H9 (cell line): Measurements from ENCODE around the gene EIF2S2. TPM values are rescaled to one million over a fixed set of nuclear protein-coding genes. Genes with fewer than 3 reads are reported as not detected.

Source experiments
- DNase-seq: peaks from one replicate; pipeline ENCODE4 v3.0.0-alpha.2; 2017
- H2AFZ ChIP-seq: one replicate; pipeline ENCODE4 v1.6.1; 2013; ENCODE audit warnings: mild to moderate bottlenecking, low read length, control low read depth, moderate library complexity
- H2AK5ac ChIP-seq: 2 replicates; pipeline ENCODE4 v1.6.1; 2013; ENCODE audit warnings: low read length, control low read depth, mixed read lengths; ENCODE audit not compliant: insufficient read length
- H2BK120ac ChIP-seq: one replicate; pipeline ENCODE4 v1.6.1; 2013; ENCODE audit warnings: low read depth, mild to moderate bottlenecking, low read length, control low read depth, inconsistent platforms; ENCODE audit not compliant: poor library complexity, severe bottlenecking
- H2BK12ac ChIP-seq: 2 replicates; pipeline ENCODE4 v1.6.1; 2013; ENCODE audit warnings: low read length, control low read depth, mixed read lengths, low read depth; ENCODE audit not compliant: insufficient read length
- H2BK15ac ChIP-seq: 2 replicates; pipeline ENCODE4 v1.6.1; 2013; ENCODE audit warnings: low read depth, low read length, control low read depth
- H2BK20ac ChIP-seq: one replicate; pipeline ENCODE4 v1.6.1; 2013; ENCODE audit warnings: low read depth, mild to moderate bottlenecking, low read length, control low read depth, inconsistent platforms; ENCODE audit not compliant: poor library complexity, severe bottlenecking
- H2BK5ac ChIP-seq: 2 replicates; pipeline ENCODE4 v1.6.1; 2013; ENCODE audit warnings: low read length, control low read depth, mixed read lengths; ENCODE audit not compliant: insufficient read length
- H3K14ac ChIP-seq: 2 replicates; pipeline ENCODE4 v1.6.1; 2013; ENCODE audit warnings: low read length, control low read depth; ENCODE audit not compliant: insufficient read depth
- H3K18ac ChIP-seq: 2 replicates; pipeline ENCODE4 v1.6.1; 2013; ENCODE audit warnings: low read depth, mild to moderate bottlenecking, mixed read lengths, low read length, control low read depth; ENCODE audit not compliant: insufficient read length
- H3K23ac ChIP-seq: 2 replicates; pipeline ENCODE4 v1.6.1; 2013; ENCODE audit warnings: low read length, control low read depth, mixed read lengths, low read depth; ENCODE audit not compliant: insufficient read length
- H3K23me2 ChIP-seq: 2 replicates; pipeline ENCODE4 v1.6.1; 2013; ENCODE audit warnings: low read depth, mild to moderate bottlenecking, mixed read lengths, low read length, control low read depth; ENCODE audit not compliant: insufficient read length, poor library complexity, severe bottlenecking
- H3K27ac ChIP-seq: 2 replicates; pipeline ENCODE4 v1.5.1; 2013; ENCODE audit warnings: low read length, control low read depth, mixed read lengths, low read depth; ENCODE audit not compliant: insufficient read length
- H3K27me3 ChIP-seq: 2 replicates; pipeline ENCODE4 v1.6.1; 2013; ENCODE audit warnings: low read length, control low read depth, inconsistent platforms; ENCODE audit not compliant: insufficient read depth
- H3K4ac ChIP-seq: 2 replicates; pipeline ENCODE4 v1.6.1; 2013; ENCODE audit warnings: low read depth, mild to moderate bottlenecking, control low read depth, inconsistent platforms, low read length, moderate library complexity
- H3K4me1 ChIP-seq: 2 replicates; pipeline ENCODE4 v1.6.1; 2013; ENCODE audit warnings: low read length, control low read depth, inconsistent platforms; ENCODE audit not compliant: insufficient read depth
- H3K4me2 ChIP-seq: 2 replicates; pipeline ENCODE4 v1.6.1; 2013; ENCODE audit warnings: low read length, control low read depth, mixed read lengths; ENCODE audit not compliant: insufficient read length, insufficient read depth
- H3K56ac ChIP-seq: 2 replicates; pipeline ENCODE4 v1.6.1; 2013; ENCODE audit warnings: low read depth, mild to moderate bottlenecking, mixed read lengths, low read length, control low read depth; ENCODE audit not compliant: insufficient read length
- H3K79me1 ChIP-seq: 2 replicates; pipeline ENCODE4 v1.6.1; 2013; ENCODE audit warnings: low read depth, mild to moderate bottlenecking, moderate library complexity, low read length, control low read depth, inconsistent platforms; ENCODE audit not compliant: insufficient read depth, poor library complexity, severe bottlenecking
- H3K79me2 ChIP-seq: 2 replicates; pipeline ENCODE4 v1.6.1; 2013; ENCODE audit warnings: low read length, control low read depth, inconsistent platforms; ENCODE audit not compliant: insufficient read depth
- H3K9ac ChIP-seq: 2 replicates; pipeline ENCODE4 v1.6.1; 2013; ENCODE audit warnings: low read length, control low read depth, mixed read lengths; ENCODE audit not compliant: insufficient read length; ENCODE audit errors: extremely low read depth
- H3K9me3 ChIP-seq: one replicate; pipeline ENCODE4 v1.6.1; 2013; ENCODE audit warnings: low read depth, low read length, inconsistent platforms; ENCODE audit not compliant: control insufficient read depth
- H3T11ph ChIP-seq: one replicate; pipeline ENCODE4 v1.6.1; 2013; ENCODE audit warnings: mild to moderate bottlenecking, low read length, control low read depth, inconsistent platforms
- H4K20me1 ChIP-seq: one replicate; pipeline ENCODE4 v1.6.1; 2013; ENCODE audit not compliant: control insufficient read depth, insufficient read length, insufficient read depth
- H4K5ac ChIP-seq: 2 replicates; pipeline ENCODE4 v1.6.1; 2013; ENCODE audit warnings: low read depth, mild to moderate bottlenecking, mixed read lengths, low read length, control low read depth; ENCODE audit not compliant: insufficient read length
- H4K8ac ChIP-seq: replicated peaks from 2 replicates; pipeline ENCODE4 v1.6.1; 2013; ENCODE audit warnings: low read length, control low read depth, mixed read lengths, low read depth; ENCODE audit not compliant: insufficient read length
- H4K91ac ChIP-seq: 2 replicates; pipeline ENCODE4 v1.6.1; 2013; ENCODE audit warnings: low read depth, mild to moderate bottlenecking, moderate library complexity, mixed read lengths, low read length, control low read depth; ENCODE audit not compliant: insufficient read length
- H3K27ac Mint-ChIP-seq, 3 experiments: 2 replicates in 2 of 3; 3 replicates in 1 of 3; pipeline ENCODE4 v1.8.0; 2020 to 2021; ENCODE audit warnings: mixed read lengths in 3 of 3, mild to moderate bottlenecking in 1 of 3, moderate library complexity in 1 of 3
- H3K27me3 Mint-ChIP-seq: 2 replicates; pipeline ENCODE4 v1.8.0; 2021; ENCODE audit warnings: low read depth, mild to moderate bottlenecking, moderate library complexity, mixed read lengths
- H3K36me3 Mint-ChIP-seq, 3 experiments: 2 replicates in 2 of 3; 3 replicates in 1 of 3; pipeline ENCODE4 v1.8.0; 2020 to 2021; ENCODE audit warnings: low read depth in 3 of 3, mixed read lengths in 3 of 3; ENCODE audit not compliant: insufficient read depth in 1 of 3
- H3K4me1 Mint-ChIP-seq, 2 experiments: 2 replicates each; pipeline ENCODE4 v1.8.0; 2020; ENCODE audit warnings: mixed read lengths in 2 of 2
- H3K4me3 Mint-ChIP-seq, 2 experiments: 2 replicates in 1 of 2; 3 replicates in 1 of 2; pipeline ENCODE4 v1.8.0; 2020 to 2021; ENCODE audit warnings: mild to moderate bottlenecking in 2 of 2, mixed read lengths in 2 of 2, moderate library complexity in 1 of 2
- H3K9me3 Mint-ChIP-seq, 2 experiments: 2 replicates in 1 of 2; 3 replicates in 1 of 2; pipeline ENCODE4 v1.8.0; 2020; ENCODE audit warnings: mild to moderate bottlenecking in 2 of 2, mixed read lengths in 2 of 2, moderate library complexity in 1 of 2
- CTCF ChIP-seq: fragments of 200-600 bp; sonication (generic); conservative IDR thresholded peaks from 3 replicates; pipeline ENCODE4 v1.8.0; 2021; ENCODE audit warnings: antibody characterized with exemption, mild to moderate bottlenecking
- WGBS: extraction: QIAGEN DNeasy Blood & Tissue Kit; methylation state at CpG from one replicate; pipeline ENCODE4 v1.1.7; 2013; ENCODE audit warnings: missing lambda C conversion rate, low lambda C conversion rate, mixed read lengths; ENCODE audit not compliant: insufficient read length; ENCODE audit errors: extremely low coverage; 5-methylcytosine and 5-hydroxymethylcytosine counted together
- total RNA-seq: library from RNA; stranded (reverse); gene quantifications from 2 replicates; pipeline ENCODE4 v1.2.1, GENCODE V29; 2021

EIF2S2 gene
- total RNA-seq, 1 experiment from 2014 or later, result 188 TPM

GRCh38 chr20:34110025-34110744 lies 1.9 kb downstream of the EIF2S2 start:
- Histone ChIP-seq H2BK5ac (no peak overlapping the region), H3K79me2 (peaks cover 46% of the 10 kb centered on the region), H3K79me1 (peaks cover 7% of the 10 kb centered on the region), H3K27me3 (no peaks in the 10 kb centered on the region), H4K20me1 (no peaks in the 10 kb centered on the region), H3K9me3 (no peaks in the 10 kb centered on the region), H3K23ac (no peak overlapping the region), H3K4me2 (peak overlapping the region; percentile 88), H2BK120ac (no peak overlapping the region), H4K91ac (no peak overlapping the region), H4K8ac (no peak overlapping the region), H3K18ac (no peak overlapping the region), H3K9ac (peak overlapping the region; percentile 75), H4K5ac (no peak overlapping the region), H3K14ac (no peak overlapping the region), H3T11ph (no peak overlapping the region), H2BK20ac (no peak overlapping the region), H2BK15ac (no peak overlapping the region), H3K4me1 (peaks cover 3% of the 10 kb centered on the region; the same call in 1 of the 2 replicates), H3K4ac (no peak overlapping the region), H2AK5ac (no peak overlapping the region), H3K27ac (no peak overlapping the region), H3K56ac (no peak overlapping the region), H2BK12ac (no peak overlapping the region), H2AFZ (no peak overlapping the region), H3K23me2 (peaks cover 15% of the 10 kb centered on the region)
- H3K36me3 Mint-ChIP-seq, result peaks cover 36 to 55% (median 44%) of the 10 kb centered on the region in 3 experiments
- H3K9me3 Mint-ChIP-seq, result no peaks in the 10 kb centered on the region
- H3K27ac Mint-ChIP-seq, result peak overlapping the region; percentile 4 to 85 (median 19); a peak in 4 of 7 replicates
- H3K27me3 Mint-ChIP-seq, result no peaks in the 10 kb centered on the region; the same call in 1 of the 2 replicates
- TF ChIP-seq CTCF, result no peak
- no peak for DNase-seq
- peaks cover 26 to 33% of the 10 kb centered on the region in 2 experiments for H3K4me1 Mint-ChIP-seq
- H3K4me3 Mint-ChIP-seq, result peak overlapping the region; percentile 80 to 98
- WGBS, result no CpG with 5 or more reads among the region's 10 CpGs
